GM18870 (cell line): ENCODE data around the gene GPC6.
A peak's percentile ranks its signal among the peaks of the same experiment; 100 is the strongest.

Experiments used
- ATAC-seq: cut with Tn5 transposase; IDR thresholded peaks from one replicate; pipeline ENCODE4 v1.9.1; 2021; ENCODE audit warnings: moderate library complexity; ENCODE audit not compliant: unreplicated experiment

GPC6 gene

DNA sequence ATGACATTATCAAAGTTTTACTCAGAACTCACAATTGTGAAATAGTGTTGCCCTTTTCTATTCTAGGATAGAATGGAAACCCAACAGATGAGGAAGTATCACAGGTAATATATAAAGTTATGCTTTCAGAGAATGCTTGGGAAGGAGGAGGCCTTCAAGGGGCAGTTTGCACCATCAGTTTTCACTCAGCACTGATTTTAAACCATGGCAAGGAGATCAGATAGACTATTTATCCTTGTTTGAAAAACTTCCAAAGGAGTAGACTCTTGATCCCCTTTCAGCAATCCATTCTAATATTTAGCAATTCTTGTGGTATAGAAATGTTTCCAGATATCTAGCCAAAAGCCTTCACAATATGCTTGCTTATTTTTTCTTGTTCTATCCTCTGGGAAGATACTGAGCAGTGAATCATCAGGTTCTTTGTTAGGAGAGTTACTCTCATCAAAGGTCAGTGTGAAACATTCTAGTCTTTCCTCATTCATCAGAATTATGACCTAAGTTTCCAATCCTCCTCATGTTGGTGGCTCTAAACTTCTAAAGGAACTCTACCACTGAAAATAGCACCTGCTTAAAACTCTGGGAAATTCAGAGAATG lies 3.8 kb downstream of the GPC6 start:
- no peak for ATAC-seq

- ATAC-seq, result no peak
Measured at GRCh38 chr13:93231867-93232266, 5.3 kb downstream of the GPC6 start.

- peak; percentile 60 for ATAC-seq
Measured at GRCh38 chr13:93233997-93234416, 7.4 kb downstream of the GPC6 start.

GRCh38 chr13:93234459-93234858 lies 7.9 kb downstream of the GPC6 start:
- no peak for ATAC-seq

- no peak for ATAC-seq
Measured at GRCh38 chr13:93235258-93236015, 8.8 kb downstream of the GPC6 start.

- ATAC-seq, result no peak
Measured at GRCh38 chr13:93238711-93239110, 12.1 kb downstream of the GPC6 start.

- ATAC-seq, result no peak
Measured at GRCh38 chr13:93243375-93244063, 16.9 kb downstream of the GPC6 start.

GRCh38 chr13:93244141-93244917 lies 17.7 kb downstream of the GPC6 start:
- no peak for ATAC-seq

GRCh38 chr13:93244918-93245280 lies 18.3 kb downstream of the GPC6 start:
- ATAC-seq, result no peak

GRCh38 chr13:93246069-93246468 lies 19.5 kb downstream of the GPC6 start:
- no peak for ATAC-seq

DNA sequence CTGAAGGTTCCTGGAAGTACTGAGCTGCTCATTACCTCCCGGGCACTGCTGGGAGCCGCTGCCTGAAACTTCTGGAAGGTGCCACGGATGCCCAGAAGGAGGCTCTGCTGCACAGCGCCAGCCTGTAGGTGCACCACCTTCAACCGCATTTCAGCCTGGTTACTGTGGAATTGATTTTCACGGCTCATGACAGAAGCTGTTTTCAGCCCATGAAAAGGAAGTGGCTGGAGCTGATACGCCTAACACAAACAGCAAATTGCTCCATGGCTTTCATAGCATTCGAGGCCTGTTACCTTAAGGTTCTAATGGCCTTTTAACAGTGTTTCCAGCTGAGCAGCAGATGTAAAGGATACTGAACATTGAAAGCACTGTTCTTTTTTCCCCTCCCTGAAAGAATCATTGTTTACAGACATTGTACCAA lies 22.0 kb downstream of the GPC6 start:
- ATAC-seq, result no peak

DNA sequence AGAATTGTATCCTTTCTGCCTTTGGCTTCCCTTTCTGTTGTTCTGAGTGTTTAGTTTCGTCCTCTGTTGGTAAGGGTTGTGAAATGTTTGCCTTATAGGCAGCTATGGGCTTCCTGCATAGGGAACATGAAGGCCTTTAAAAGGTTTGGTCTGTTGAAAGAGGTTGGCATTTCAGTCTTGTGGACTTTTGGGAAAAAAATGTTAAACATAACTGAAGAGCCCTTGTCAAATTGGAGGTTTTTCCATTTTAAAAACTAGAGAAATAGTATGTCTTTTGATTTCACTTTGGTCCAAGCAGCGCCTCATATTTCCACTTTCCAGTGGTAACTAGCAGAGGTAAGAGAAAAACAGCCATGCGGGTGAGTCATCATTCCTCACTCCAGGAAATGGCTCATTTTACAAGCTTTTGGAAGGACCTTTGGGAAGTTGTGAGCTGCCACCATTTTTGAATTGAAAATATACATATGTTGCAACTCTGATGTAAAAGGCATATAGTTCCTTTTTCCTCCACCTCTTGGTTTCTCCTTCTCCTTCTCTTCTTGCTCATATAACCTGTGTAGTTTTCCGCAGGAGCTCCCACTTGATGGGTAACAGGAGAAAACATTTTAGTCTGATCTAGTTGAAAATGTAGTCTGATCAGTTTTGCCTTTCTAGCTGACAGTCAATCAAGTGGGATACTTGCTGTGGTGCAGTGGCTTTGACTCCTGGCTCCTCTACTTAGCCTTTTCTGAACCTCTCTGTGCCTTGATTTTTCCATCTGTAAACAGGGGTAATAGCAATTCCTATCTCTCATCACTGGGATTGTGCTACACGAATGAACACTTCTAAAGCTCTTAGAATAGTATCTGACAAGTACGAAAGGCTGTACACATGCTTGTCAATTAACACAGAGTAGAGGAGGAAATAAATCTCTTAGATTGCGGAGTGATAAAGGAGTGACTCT lies 23.0 kb downstream of the GPC6 start:
- no peak for ATAC-seq

DNA sequence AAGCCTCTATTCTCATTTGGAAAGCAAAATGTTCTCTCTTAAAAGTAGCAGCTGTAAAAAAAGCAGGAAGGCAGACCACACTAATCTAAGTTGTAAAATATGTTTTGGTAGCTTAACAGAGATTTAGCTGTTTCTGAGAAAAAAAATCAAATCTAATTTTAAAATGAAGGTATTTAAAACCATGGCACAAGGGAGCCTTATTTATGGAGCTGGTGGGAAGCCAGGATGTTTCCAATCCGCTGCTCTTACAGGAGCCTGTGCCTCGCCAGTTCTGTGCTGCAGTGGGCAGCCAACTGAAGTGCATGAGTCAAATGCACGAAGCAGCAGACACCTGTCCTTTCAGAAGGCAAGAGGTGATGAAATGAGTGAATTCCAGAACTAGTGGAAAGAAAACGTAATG lies 28.2 kb downstream of the GPC6 start:
- no peak for ATAC-seq

DNA sequence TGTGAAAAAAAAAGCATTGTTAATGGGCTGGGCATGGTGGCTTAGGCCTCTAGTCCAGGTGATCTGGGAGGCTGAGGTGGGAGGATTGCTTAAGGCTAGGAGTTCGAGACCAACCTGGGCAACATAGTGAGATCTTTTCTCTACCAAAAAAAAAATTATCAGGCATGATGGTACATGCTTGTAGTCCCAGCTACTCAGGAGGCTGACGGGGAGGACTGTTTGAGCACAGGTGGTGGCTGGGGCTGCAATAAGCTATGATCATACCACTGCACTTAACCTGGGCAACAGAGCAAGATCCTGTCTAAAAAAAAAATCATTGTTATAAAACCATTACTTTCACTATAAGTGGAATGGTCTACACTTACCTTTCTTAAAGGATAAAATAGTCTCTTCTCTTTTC lies 30.4 kb downstream of the GPC6 start:
- no peak for ATAC-seq

GRCh38 chr13:93259527-93260080 lies 33.0 kb downstream of the GPC6 start:
- no peak for ATAC-seq

- ATAC-seq, result no peak
Measured at GRCh38 chr13:93260591-93260990, 34.0 kb downstream of the GPC6 start.

DNA sequence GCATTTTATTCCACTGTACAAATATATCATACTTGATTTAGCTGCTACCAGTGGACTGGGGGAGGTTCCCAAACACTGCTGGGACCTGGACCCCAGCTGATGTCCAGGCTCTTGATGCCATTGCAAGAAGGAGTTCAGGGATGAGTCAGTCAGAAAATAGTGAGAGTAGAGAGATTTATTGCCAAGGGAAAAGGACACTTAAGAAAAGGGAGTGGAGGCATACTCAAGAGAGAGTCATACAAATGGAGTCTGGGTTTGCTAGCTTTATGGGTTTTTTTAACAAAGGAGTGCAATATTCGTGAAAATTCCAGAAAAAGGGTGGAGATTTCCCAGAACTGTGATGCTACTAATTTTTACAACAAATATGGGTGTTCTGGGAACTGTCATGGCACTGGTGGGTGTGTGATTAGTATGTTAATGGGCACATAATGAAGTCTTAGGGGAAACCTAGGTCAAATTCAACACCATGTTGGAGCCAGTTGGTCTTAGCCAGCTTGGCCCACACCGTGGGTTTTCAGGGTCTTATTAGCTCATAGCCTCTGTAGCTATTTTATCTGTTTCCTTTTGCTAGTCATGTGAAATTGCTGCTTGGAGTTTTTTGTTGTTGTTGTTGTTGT lies 36.2 kb downstream of the GPC6 start:
- no peak for ATAC-seq

- ATAC-seq, result no peak
Measured at GRCh38 chr13:93264876-93265275, 38.3 kb downstream of the GPC6 start.

DNA sequence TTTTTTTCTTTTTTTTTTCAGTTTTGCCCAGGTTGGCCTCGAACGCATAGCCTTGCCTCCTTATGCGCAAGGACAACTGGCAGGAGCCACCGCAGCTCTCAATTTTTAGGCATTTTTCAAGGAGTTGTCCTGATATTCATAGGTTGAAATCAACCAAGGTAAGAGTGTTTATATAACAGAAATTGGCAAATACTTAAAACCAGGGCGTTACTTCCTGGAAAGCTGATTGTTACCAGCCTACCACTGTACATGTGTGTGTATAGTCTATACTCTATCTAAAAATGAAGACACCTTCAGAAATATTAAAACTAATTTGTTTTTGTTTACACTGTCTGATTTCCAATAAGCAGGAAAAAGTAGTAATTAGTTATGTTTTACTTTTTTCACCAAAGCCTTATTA lies 39.2 kb downstream of the GPC6 start:
- ATAC-seq, result no peak

DNA sequence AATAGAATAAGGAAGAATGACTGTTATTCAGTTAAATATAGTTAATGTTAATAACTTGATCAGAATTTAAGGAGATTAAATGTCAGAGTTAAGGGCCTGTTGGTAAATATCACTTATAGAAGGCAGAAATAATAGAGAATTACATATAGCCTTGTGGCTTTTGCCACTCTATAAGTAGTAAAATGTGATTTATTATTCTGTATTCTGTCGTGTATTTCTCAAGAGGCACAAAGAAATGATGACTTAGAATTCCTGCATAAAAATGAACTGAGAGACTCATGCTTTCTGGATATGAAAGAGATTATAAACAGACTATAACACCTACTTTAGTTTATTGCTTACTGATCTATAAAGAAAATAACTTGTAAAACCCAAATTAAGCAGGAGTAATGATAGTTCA lies 40.1 kb downstream of the GPC6 start:
- ATAC-seq, result no peak
